ENCODE results near the gene MBD3L2.

The MBD3L2 gene

DNA sequence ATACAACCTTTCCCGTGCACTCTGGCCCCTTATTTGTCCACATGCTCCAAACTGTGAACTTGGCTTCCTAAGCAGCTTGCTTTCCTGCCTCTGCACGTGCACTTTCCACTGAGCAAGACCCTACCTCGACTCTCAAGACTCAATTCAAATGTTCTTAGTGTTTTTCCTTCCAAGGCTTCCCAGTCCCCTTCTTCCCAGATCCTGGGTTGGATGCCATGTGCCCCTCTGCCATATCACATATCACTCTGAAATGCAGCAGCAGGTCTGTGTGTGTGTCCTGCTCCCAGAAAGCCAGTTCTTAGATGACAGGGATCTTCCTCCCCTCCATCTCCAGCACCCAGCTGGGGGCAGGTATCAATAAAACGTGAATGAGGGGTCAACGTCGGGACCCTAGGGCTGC is 23.4 kb downstream of the MBD3L2 start:
- TF ChIP-seq, protein P1, sequence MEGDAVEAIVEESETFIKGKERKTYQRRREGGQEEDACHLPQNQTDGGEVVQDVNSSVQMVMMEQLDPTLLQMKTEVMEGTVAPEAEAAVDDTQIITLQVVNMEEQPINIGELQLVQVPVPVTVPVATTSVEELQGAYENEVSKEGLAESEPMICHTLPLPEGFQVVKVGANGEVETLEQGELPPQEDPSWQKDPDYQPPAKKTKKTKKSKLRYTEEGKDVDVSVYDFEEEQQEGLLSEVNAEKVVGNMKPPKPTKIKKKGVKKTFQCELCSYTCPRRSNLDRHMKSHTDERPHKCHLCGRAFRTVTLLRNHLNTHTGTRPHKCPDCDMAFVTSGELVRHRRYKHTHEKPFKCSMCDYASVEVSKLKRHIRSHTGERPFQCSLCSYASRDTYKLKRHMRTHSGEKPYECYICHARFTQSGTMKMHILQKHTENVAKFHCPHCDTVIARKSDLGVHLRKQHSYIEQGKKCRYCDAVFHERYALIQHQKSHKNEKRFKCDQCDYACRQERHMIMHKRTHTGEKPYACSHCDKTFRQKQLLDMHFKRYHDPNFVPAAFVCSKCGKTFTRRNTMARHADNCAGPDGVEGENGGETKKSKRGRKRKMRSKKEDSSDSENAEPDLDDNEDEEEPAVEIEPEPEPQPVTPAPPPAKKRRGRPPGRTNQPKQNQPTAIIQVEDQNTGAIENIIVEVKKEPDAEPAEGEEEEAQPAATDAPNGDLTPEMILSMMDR (IDR thresholded peaks at IDR 0.05; ENCODE audit: low read depth, low read length, missing control alignments): no peak
- no peak for DNase-seq (ENCODE audit: low read depth)
- H3K4me3 ChIP-seq (ENCODE audit: low read depth, low read length): no peak overlapping the region

DNA sequence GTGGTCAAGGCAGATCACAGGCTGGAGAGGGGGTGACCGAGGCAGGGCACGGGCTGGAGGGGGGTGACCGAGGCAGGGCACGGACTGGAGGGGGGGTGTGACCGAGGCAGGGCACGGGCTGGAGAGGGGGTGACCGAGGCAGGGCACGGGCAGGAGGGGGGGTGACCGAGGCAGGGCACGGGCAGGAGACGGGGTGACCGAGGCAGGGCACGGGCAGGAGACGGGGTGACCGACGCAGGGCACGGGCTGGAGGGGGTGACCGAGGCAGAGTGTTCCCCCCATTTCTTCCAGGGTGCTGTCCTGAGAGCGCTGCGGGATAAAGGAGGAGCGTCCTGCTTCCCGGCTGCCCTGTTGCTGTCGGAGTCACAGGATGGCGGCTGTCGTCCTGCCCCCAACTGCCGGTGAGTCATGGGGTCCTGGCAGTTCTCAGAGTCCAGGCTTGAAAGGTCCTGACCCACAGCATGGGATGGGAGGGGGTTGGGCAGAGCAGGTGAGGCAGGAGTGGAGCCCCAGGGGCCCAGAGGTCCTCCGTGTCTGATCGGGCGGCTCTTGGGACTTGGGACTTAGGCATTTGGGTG is 25.7 kb downstream of the MBD3L2 start:
- DNase-seq (ENCODE audit: low read depth): no peak
- H3K4me3 ChIP-seq (ENCODE audit: low read depth, low read length): no peak overlapping the region
- TF ChIP-seq, protein P1 (IDR thresholded peaks at IDR 0.05; ENCODE audit: low read depth, low read length, missing control alignments): no peak

DNA sequence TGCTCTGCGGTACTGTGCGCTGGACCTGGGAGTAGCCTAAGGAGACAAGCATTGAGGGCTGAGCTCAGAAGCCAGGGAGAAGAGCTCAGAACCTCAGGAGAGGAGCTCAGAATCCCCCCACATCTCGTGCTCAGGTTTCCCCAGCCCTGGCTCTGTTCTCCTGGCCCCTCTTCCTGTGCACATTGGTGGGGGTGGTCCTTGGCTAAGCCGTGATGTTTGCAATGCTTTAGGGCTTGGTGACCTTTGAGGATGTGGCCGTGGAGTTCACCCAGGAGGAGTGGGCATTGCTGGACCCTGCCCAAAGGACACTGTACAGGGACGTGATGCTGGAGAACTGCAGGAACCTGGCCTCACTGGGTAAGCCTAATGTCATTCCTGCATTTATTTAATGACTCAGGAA is 27.0 kb downstream of the MBD3L2 start:
- H3K4me3 ChIP-seq (ENCODE audit: low read depth, low read length): no peak overlapping the region
- TF ChIP-seq, protein P1 (IDR thresholded peaks at IDR 0.05; ENCODE audit: low read depth, low read length, missing control alignments): no peak

DNA sequence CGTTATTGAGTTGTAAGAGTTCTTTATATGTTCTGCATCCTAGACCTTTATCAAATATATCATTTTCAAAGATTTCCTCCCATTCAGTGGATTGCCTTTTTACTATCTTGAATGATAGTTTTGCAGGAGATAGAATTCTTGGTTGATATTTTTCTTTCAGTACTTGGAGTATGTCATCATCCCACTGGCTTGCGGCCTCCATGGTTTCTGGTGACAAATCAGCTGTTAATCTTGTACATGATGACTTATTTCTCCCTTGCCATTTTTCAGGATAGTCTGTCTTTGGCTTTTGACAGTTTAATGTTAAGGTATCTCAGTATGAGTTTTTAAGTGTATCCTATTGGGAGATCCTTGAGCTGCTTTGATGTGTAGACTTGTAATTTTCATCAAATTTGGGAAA is 28.9 kb downstream of the MBD3L2 start:
- H3K4me3 ChIP-seq (ENCODE audit: low read depth, low read length): no peak overlapping the region
- TF ChIP-seq, protein P1 (IDR thresholded peaks at IDR 0.05; ENCODE audit: low read depth, low read length, missing control alignments): no peak
- DNase-seq (ENCODE audit: low read depth): no peak

More for the DNA sequence above, 27.0 kb downstream of the MBD3L2 start:
- no peak for DNase-seq (ENCODE audit: low read depth)

DNA sequence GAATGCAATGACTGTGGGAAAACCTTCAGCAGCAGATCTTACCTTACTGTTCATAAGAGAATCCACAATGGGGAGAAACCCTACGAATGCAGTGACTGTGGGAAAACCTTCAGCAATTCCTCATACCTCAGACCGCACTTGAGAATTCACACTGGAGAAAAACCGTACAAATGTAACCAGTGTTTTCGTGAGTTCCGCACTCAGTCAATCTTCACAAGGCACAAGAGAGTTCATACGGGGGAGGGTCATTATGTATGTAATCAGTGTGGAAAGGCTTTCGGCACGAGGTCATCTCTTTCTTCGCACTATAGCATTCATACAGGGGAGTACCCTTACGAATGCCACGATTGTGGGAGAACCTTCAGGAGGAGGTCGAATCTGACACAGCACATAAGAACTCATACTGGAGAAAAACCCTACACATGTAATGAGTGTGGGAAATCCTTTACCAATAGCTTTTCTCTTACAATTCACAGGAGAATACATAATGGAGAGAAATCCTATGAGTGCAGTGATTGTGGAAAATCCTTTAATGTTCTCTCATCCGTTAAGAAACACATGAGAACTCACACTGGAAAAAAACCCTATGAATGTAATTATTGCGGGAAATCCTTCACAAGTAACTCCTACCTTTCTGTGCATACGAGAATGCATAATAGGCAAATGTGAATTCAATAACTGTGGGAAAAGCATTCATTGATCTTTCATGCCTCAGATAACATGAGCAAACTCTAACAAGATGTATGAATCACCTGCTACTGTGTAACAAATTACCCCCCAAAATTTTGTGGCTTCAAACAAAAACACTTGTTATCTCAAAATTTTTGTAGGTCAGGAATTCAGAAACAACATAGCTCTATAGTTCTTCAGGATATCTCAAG is 34.2 kb downstream of the MBD3L2 start:
- DNase-seq (ENCODE audit: low read depth): no peak
- no peak overlapping the region for H3K4me3 ChIP-seq (ENCODE audit: low read depth, low read length)
- TF ChIP-seq, protein P1 (IDR thresholded peaks at IDR 0.05; ENCODE audit: low read depth, low read length, missing control alignments): no peak

DNA sequence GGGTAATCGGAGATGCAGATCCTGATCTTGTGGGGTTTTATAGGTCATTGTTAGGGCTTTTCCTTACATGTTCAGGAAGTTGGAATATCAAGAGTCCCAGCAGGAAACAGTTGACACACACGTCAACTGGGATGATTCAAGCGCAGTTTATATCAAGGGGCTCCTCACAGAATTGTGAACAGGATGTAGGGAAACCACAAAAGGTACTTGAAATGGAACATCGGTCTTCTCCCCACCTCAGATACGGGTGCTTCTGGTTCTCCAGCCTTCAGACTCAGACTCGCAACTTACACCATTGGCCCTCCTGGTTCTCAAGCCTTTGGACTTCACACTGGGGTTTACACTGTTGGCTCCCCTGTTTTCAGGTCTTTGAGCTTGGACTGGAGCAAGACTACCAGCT is 39.9 kb downstream of the MBD3L2 start:
- TF ChIP-seq, protein P1 (IDR thresholded peaks at IDR 0.05; ENCODE audit: low read depth, low read length, missing control alignments): no peak
- no peak for DNase-seq (ENCODE audit: low read depth)
- H3K4me3 ChIP-seq (ENCODE audit: low read depth, low read length): no peak overlapping the region
